Measurements from ENCODE around the gene SPP1. TPM values are rescaled to one million over a fixed set of nuclear protein-coding genes. Genes with fewer than 3 reads are reported as not detected.
A peak's percentile ranks its signal among the peaks of the same experiment; 100 is the strongest.

The SPP1 gene
- total and polyA plus RNA-seq, 10 of the 15 experiments (the other 5 are each of a cell fraction or from before 2014, with no cell fraction given) = 0.05 to 1.1 (median 0.39) TPM; not detected in 6

DNA sequence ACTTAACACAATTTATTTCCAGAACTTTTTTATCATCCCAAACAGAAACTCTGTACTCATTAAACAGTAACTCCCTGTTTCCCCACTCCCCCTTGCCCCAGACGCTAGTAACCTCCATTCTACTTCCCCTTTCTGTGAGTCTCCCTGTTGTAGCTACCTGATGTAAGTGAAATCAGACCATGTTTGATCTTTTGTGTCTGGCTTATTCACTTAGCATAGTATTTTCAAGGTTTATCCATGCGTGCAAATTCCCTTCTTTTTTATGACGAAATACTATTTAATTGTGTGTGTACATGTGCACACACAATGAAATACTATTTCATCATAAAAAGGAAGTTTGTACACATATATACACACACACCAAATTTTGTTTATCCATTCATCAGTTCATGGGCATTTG, 37.1 kb downstream of the SPP1 start (continued):
- peak; percentile 23; the same call in 1 of the 2 replicates for TF ChIP-seq ATF2 (IDR thresholded peaks at IDR 0.05; ENCODE audit: low read length)
- TF ChIP-seq KDM1A (IDR thresholded peaks at IDR 0.05; ENCODE audit: borderline replicate concordance) = no peak
- peak; percentile 66 for TF ChIP-seq ATF7 (IDR thresholded peaks at IDR 0.05; ENCODE audit: low read depth)
- TF ChIP-seq NRF1 (conservative IDR thresholded peaks at IDR 0.05; ENCODE audit: low read depth, low read length) = no peak
- no peak for TF ChIP-seq PAX5 (IDR thresholded peaks at IDR 0.05; ENCODE audit: borderline replicate concordance, low read depth, low read length)
- no peak for TF ChIP-seq TCF3 (IDR thresholded peaks at IDR 0.05; ENCODE audit: borderline replicate concordance, insufficient read depth, low read depth, low read length)
- no peak for TF ChIP-seq LARP7 (IDR thresholded peaks at IDR 0.05)
- no peak for TF ChIP-seq NFIC (IDR thresholded peaks at IDR 0.05; ENCODE audit: low read depth, low read length)
- TF ChIP-seq ZNF622 (IDR thresholded peaks at IDR 0.05) = no peak
- TF ChIP-seq, protein P1, sequence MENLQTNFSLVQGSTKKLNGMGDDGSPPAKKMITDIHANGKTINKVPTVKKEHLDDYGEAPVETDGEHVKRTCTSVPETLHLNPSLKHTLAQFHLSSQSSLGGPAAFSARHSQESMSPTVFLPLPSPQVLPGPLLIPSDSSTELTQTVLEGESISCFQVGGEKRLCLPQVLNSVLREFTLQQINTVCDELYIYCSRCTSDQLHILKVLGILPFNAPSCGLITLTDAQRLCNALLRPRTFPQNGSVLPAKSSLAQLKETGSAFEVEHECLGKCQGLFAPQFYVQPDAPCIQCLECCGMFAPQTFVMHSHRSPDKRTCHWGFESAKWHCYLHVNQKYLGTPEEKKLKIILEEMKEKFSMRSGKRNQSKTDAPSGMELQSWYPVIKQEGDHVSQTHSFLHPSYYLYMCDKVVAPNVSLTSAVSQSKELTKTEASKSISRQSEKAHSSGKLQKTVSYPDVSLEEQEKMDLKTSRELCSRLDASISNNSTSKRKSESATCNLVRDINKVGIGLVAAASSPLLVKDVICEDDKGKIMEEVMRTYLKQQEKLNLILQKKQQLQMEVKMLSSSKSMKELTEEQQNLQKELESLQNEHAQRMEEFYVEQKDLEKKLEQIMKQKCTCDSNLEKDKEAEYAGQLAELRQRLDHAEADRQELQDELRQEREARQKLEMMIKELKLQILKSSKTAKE (IDR thresholded peaks at IDR 0.05; ENCODE audit: low read depth, poor library complexity, severe bottlenecking) = peak; percentile 26
- no peak for TF ChIP-seq USF2 (IDR thresholded peaks at IDR 0.05; ENCODE audit: borderline replicate concordance, low read depth, low read length)
- TF ChIP-seq, protein P2, sequence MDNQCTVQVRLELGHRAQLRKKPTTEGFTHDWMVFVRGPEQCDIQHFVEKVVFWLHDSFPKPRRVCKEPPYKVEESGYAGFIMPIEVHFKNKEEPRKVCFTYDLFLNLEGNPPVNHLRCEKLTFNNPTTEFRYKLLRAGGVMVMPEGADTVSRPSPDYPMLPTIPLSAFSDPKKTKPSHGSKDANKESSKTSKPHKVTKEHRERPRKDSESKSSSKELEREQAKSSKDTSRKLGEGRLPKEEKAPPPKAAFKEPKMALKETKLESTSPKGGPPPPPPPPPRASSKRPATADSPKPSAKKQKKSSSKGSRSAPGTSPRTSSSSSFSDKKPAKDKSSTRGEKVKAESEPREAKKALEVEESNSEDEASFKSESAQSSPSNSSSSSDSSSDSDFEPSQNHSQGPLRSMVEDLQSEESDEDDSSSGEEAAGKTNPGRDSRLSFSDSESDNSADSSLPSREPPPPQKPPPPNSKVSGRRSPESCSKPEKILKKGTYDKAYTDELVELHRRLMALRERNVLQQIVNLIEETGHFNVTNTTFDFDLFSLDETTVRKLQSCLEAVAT (IDR thresholded peaks at IDR 0.05) = peak; percentile 48; the same call in 1 of the 2 replicates
- no peak for TF ChIP-seq HCFC1 (IDR thresholded peaks at IDR 0.05; ENCODE audit: low read length)
- no peak for TF ChIP-seq TCF12 (IDR thresholded peaks at IDR 0.05; ENCODE audit: low read depth, low read length)
- peak; percentile 63 for TF ChIP-seq IKZF1 (conservative IDR thresholded peaks at IDR 0.05)
- peak; percentile 69; the same call in 1 of the 2 replicates for TF ChIP-seq MTA2 (IDR thresholded peaks at IDR 0.05; ENCODE audit: low read depth)
- TF ChIP-seq HDAC2 (IDR thresholded peaks at IDR 0.05) = no peak
- no peak for TF ChIP-seq BMI1 (IDR thresholded peaks at IDR 0.05; ENCODE audit: borderline replicate concordance)
- no peak for TF ChIP-seq EP300 (IDR thresholded peaks at IDR 0.05; ENCODE audit: borderline replicate concordance in 1 of 2, control insufficient read depth in 1 of 2, low read depth in 2 of 2, low read length in 2 of 2)

Measured in GM12878 (cell line).